Nephron progenitor cell (in vitro differentiated cells): ENCODE results near the gene GPRC6A.
A peak's percentile ranks its signal among the peaks of the same experiment; 100 is the strongest.

ENCODE experiments used
- DNase-seq: peaks from one replicate; pipeline ENCODE4 v3.0.0; 2021
- H3K27ac Mint-ChIP-seq: 2 replicates; pipeline ENCODE4 v1.8.0; 2021; ENCODE audit warnings: mild to moderate bottlenecking, moderate library complexity, mixed read lengths
- H3K27me3 Mint-ChIP-seq: 2 replicates; pipeline ENCODE4 v1.8.0; 2021; ENCODE audit warnings: mild to moderate bottlenecking, low read depth, mixed read lengths; ENCODE audit not compliant: poor library complexity
- H3K36me3 Mint-ChIP-seq: 2 replicates; pipeline ENCODE4 v1.8.0; 2021; ENCODE audit warnings: low read depth, mixed read lengths
- H3K4me1 Mint-ChIP-seq: 2 replicates; pipeline ENCODE4 v1.8.0; 2021; ENCODE audit warnings: mixed read lengths
- H3K4me3 Mint-ChIP-seq: 2 replicates; pipeline ENCODE4 v1.8.0; 2021; ENCODE audit warnings: mild to moderate bottlenecking, moderate library complexity, mixed read lengths
- H3K9me3 Mint-ChIP-seq: 2 replicates; pipeline ENCODE4 v1.8.0; 2021; ENCODE audit warnings: mild to moderate bottlenecking, moderate library complexity, mixed read lengths
- TF ChIP-seq, protein P1 (sequence below): fragments of 200-600 bp; sonication (generic); IDR thresholded peaks from 2 replicates; pipeline ENCODE4 v1.5.0; 2021; ENCODE audit warnings: antibody characterized with exemption

Gene GPRC6A, protein sequence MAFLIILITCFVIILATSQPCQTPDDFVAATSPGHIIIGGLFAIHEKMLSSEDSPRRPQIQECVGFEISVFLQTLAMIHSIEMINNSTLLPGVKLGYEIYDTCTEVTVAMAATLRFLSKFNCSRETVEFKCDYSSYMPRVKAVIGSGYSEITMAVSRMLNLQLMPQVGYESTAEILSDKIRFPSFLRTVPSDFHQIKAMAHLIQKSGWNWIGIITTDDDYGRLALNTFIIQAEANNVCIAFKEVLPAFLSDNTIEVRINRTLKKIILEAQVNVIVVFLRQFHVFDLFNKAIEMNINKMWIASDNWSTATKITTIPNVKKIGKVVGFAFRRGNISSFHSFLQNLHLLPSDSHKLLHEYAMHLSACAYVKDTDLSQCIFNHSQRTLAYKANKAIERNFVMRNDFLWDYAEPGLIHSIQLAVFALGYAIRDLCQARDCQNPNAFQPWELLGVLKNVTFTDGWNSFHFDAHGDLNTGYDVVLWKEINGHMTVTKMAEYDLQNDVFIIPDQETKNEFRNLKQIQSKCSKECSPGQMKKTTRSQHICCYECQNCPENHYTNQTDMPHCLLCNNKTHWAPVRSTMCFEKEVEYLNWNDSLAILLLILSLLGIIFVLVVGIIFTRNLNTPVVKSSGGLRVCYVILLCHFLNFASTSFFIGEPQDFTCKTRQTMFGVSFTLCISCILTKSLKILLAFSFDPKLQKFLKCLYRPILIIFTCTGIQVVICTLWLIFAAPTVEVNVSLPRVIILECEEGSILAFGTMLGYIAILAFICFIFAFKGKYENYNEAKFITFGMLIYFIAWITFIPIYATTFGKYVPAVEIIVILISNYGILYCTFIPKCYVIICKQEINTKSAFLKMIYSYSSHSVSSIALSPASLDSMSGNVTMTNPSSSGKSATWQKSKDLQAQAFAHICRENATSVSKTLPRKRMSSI

DNA sequence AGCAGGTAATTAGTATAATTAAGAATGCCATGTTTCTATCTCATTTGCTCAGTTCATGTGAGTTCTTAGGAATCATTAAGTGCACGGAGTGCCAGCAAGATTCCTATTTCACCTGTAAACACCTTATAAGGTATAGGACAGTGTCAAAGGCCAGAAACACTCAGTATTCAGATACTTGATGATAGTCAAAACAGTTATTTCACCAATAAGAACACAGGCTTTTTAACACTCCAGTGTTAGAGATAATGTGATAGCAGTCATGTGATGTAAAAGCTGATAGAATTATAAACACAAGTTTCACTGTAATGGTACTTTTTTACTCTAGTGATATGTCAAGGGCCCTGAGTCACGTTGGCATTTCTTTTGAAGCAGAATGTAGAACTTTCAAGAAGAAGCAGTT, at the start of gene GPRC6A:
TSS of gene GPRC6A (minus strand) at position 101 of the 400 bp plus-strand sequence. CDS start at position 31, 70 bp downstream.
- Mint-ChIP-seq H3K9me3 (peaks cover 3% of the 10 kb centered on the region), H3K4me1 (no peaks in the 10 kb centered on the region), H3K27me3 (peaks cover 10% of the 10 kb centered on the region), H3K27ac (no peak within 1 kb of the TSS), H3K4me3 (no peak within 1 kb of the TSS), H3K36me3 (no peaks in the 10 kb centered on the region)
- TF ChIP-seq, protein P1, sequence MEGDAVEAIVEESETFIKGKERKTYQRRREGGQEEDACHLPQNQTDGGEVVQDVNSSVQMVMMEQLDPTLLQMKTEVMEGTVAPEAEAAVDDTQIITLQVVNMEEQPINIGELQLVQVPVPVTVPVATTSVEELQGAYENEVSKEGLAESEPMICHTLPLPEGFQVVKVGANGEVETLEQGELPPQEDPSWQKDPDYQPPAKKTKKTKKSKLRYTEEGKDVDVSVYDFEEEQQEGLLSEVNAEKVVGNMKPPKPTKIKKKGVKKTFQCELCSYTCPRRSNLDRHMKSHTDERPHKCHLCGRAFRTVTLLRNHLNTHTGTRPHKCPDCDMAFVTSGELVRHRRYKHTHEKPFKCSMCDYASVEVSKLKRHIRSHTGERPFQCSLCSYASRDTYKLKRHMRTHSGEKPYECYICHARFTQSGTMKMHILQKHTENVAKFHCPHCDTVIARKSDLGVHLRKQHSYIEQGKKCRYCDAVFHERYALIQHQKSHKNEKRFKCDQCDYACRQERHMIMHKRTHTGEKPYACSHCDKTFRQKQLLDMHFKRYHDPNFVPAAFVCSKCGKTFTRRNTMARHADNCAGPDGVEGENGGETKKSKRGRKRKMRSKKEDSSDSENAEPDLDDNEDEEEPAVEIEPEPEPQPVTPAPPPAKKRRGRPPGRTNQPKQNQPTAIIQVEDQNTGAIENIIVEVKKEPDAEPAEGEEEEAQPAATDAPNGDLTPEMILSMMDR: no peak
- DNase-seq: no peak

DNA sequence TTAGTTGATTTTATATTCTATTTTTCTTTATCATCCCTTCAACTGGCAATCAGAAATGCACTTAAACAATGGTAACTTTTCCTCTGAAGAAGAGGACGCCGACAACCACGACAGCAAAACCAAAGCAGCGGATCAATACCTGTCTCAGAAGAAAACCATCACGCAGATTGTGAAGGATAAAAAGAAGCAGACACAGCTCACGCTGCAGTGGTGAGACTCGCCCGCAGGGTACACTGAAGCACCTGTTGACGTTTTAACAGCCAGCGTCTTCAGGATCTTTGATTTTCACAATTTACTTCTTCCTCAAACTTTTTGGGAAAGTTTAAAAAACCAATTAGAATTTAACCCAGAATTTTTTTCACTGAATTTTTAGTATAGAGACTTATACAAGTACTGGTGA, 48.9 kb upstream of the GPRC6A start:
- Mint-ChIP-seq H3K4me3 (peak overlapping the region; percentile 70), H3K4me1 (peaks cover 19% of the 10 kb centered on the region), H3K36me3 (no peaks in the 10 kb centered on the region), H3K27ac (no peak overlapping the region), H3K9me3 (peaks cover 8% of the 10 kb centered on the region), H3K27me3 (peaks cover 75% of the 10 kb centered on the region)
- TF ChIP-seq, protein P1: peak; percentile 5
- no peak for DNase-seq

DNA sequence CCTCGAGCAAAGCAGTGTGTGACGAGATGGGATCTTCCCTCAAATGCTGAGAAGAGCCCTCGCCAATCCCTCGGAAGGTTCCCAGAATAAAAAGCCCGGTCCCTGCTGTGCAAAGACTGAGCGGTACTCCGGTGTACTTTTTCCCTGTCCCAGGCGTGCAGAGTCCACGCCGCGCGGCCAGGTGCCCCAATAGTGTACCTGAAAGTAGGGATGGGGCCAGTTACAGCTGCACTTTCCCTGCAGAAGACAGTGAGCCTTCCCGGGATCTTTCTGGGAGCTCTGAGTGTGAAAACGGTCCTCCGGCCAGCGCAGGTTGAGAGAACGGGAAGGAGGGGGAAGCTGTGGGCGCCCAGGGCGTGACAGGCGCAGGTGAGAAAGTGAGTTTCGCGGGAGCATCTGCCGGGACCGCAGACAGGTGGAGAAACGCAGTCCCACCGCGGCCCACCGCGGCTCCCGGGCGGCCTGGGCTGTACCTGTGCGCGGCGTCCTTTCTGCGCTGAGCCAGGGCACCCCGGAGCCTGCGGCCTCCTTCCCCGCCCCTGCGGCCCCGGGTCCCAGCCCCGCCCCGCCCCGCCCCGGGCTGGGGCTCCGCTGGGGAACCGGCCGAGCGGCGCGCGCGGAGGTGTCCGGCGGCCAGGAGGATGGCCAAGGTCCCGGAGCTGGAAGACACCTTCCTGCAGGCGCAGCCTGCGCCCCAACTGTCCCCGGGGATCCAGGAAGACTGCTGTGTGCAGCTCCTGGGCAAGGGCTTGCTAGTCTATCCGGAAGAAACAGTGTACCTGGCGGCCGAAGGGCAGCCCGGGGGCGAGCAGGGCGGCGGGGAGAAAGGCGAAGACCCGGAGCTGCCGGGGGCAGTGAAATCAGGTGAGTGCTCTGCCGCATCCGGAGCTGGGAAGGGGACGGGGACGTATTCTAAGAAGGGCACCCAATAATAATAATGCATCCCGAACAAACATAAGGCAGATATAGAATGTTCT, 48.0 kb upstream of the GPRC6A start, which contains the start of gene RFX6:
TSS of gene RFX6 (plus strand) at position 608 of the 977 bp plus-strand sequence. CDS start at position 642, 34 bp downstream.
- no peak within 1 kb of the TSS for H3K27ac Mint-ChIP-seq
- H3K4me3 Mint-ChIP-seq: peak within 1 kb of the TSS; percentile 84
- DNase-seq: peak; percentile 61
- H3K27me3 Mint-ChIP-seq: peaks cover 82% of the 10 kb centered on the region
- peaks cover 14% of the 10 kb centered on the region for H3K9me3 Mint-ChIP-seq
- H3K4me1 Mint-ChIP-seq: peaks cover 19% of the 10 kb centered on the region
- H3K36me3 Mint-ChIP-seq: no peaks in the 10 kb centered on the region
- TF ChIP-seq, protein P1: no peak

DNA sequence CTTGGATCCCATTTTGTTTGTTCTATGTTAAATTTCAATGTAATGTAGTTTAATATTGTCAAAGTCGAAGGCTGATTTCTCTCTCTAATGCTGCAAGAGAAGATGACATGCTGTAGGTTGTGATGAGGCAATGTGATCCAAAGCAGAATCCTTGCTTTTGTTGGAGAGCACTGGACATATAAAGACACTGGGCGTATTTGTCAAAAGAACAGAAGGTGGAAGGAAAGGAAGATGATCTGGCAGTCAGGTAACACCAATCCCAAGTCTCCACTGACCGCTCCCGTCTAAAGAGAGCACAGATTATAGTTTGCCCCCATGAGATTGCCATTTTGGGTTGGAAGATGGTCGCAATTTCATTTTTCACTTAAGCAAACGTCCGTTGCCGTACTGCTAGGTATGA, 47.2 kb upstream of the GPRC6A start:
- no peak for DNase-seq
- H3K27me3 Mint-ChIP-seq: peaks cover 76% of the 10 kb centered on the region
- H3K36me3 Mint-ChIP-seq: no peaks in the 10 kb centered on the region
- peaks cover 14% of the 10 kb centered on the region for H3K9me3 Mint-ChIP-seq
- TF ChIP-seq, protein P1: no peak
- peak overlapping the region; percentile 84 for H3K4me3 Mint-ChIP-seq
- H3K27ac Mint-ChIP-seq: no peak overlapping the region
- peaks cover 19% of the 10 kb centered on the region for H3K4me1 Mint-ChIP-seq

DNA sequence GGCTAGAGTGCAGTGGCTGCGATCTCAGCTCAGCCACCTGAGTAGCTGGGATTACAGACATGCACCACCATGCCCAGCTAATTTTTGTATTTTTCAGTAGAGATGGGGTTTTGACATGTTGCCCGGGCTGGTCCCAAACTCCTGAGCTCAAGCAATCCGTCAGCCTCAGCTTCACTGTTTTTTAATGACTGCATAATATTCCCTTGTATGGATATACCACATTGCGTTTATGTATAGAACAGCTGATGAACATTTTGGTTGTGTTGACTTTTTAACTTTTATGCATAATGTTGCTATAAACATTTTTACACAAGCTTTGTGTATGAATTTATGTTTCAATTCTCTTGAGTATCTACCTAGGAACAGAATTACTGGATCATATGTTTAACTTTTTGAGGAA, 43.9 kb upstream of the GPRC6A start:
- peaks cover 58% of the 10 kb centered on the region for H3K27me3 Mint-ChIP-seq
- H3K27ac Mint-ChIP-seq: no peak overlapping the region
- H3K4me1 Mint-ChIP-seq: peaks cover 17% of the 10 kb centered on the region
- no peak for DNase-seq
- peaks cover 14% of the 10 kb centered on the region for H3K9me3 Mint-ChIP-seq
- no peaks in the 10 kb centered on the region for H3K36me3 Mint-ChIP-seq
- TF ChIP-seq, protein P1: no peak
- H3K4me3 Mint-ChIP-seq: no peak overlapping the region
